LNCaP clone FGC (cell line): Measurements from ENCODE around the gene WDR5.

Experiments used
- DNase-seq: peaks from one replicate; pipeline ENCODE4 v3.0.0-alpha.2; 2011; ENCODE audit warnings: low read depth
- H3K4me3 ChIP-seq: 2 replicates; pipeline ENCODE4 v1.5.1; 2011; ENCODE audit warnings: mild to moderate bottlenecking, low read depth, low read length, control low read depth
- TF ChIP-seq, protein P1 (sequence below): IDR thresholded peaks from 2 replicates; pipeline ENCODE4 v1.5.1; 2012; ENCODE audit warnings: mild to moderate bottlenecking; ENCODE audit not compliant: control insufficient read depth, insufficient read depth; ENCODE audit errors: extremely low read depth

Gene WDR5

DNA sequence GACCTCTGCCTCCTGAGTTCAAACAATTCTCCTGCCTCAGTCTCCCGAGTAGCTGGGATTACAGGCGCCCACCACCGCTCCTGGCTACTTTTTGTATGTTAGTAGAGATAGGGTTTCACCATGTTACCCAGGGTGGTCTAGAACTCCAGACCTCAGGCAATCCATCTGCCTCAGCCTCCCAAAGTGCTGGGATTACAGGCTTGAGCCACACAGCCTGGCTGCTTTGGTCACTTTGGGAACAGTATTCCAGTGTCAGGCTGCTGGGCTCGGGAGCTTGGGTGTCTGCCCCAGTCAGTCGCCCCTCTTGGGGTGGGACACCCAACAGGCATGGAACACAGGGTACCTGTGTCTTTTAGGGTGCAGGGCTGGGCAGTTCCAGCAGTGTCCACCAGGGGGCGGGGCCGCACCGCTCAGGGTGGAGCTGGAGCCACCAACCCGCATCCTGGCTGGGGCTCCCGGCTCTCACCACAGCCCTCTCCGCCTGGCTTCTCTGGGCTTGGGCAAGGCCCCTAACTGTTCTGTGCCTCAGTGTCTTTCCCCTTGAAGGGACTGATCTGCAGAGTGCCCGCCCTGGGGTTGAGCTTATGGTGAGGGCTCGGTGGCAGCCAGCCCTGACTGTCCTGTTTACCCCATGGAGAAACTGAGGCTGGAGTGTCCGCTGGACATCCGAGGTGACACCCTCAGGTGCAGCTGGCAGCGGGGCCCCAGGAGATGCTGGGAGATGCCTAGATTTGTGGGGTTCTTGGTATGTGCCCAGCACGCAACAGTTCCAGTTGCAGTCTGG is 34.8 kb downstream of the WDR5 start:
- no peak overlapping the region for H3K4me3 ChIP-seq
- TF ChIP-seq, protein P1, sequence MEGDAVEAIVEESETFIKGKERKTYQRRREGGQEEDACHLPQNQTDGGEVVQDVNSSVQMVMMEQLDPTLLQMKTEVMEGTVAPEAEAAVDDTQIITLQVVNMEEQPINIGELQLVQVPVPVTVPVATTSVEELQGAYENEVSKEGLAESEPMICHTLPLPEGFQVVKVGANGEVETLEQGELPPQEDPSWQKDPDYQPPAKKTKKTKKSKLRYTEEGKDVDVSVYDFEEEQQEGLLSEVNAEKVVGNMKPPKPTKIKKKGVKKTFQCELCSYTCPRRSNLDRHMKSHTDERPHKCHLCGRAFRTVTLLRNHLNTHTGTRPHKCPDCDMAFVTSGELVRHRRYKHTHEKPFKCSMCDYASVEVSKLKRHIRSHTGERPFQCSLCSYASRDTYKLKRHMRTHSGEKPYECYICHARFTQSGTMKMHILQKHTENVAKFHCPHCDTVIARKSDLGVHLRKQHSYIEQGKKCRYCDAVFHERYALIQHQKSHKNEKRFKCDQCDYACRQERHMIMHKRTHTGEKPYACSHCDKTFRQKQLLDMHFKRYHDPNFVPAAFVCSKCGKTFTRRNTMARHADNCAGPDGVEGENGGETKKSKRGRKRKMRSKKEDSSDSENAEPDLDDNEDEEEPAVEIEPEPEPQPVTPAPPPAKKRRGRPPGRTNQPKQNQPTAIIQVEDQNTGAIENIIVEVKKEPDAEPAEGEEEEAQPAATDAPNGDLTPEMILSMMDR: no peak
- DNase-seq: no peak

DNA sequence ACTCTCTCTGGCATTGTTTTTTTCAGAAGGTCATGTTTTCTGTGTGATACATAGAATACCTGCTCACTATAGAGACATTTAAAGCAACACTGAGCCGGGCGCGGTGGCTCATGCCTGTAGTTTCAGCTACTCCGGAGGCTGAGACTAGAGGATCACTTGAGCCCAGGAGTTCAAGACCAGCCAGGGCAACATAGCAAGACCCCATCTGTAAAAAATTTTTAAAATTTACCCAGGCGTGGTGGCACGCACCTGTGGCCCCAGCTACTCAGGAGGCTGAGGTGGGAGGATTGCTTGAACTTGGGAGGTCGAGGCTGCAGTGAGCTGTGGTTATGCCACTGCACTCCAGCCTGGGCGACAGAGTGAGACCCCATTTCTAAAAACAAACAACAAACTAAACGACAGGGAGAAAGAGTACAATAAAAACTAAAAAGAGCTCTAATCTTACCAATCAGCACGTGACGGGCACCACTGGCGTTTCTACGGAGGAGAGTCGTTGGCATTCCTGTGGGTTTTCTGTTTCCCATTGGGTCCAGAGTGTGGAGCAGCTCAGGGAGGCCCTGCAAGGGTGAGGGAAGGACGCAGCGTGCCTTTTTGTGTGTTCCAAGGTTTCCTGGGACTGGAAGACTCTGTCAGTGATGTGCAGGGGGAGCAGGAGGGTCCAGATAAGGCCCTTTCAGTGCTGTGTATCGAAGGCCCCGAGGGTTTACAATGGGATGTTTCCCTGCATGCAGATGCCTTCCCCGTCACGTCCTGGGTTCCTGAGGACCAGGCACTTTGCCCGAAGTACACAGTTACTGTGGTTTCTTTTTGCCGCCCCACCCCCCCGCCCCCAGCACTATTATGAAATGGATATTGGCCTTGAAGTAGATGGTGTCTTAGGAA is 35.7 kb downstream of the WDR5 start:
- no peak for DNase-seq
- TF ChIP-seq, protein P1: no peak

DNA sequence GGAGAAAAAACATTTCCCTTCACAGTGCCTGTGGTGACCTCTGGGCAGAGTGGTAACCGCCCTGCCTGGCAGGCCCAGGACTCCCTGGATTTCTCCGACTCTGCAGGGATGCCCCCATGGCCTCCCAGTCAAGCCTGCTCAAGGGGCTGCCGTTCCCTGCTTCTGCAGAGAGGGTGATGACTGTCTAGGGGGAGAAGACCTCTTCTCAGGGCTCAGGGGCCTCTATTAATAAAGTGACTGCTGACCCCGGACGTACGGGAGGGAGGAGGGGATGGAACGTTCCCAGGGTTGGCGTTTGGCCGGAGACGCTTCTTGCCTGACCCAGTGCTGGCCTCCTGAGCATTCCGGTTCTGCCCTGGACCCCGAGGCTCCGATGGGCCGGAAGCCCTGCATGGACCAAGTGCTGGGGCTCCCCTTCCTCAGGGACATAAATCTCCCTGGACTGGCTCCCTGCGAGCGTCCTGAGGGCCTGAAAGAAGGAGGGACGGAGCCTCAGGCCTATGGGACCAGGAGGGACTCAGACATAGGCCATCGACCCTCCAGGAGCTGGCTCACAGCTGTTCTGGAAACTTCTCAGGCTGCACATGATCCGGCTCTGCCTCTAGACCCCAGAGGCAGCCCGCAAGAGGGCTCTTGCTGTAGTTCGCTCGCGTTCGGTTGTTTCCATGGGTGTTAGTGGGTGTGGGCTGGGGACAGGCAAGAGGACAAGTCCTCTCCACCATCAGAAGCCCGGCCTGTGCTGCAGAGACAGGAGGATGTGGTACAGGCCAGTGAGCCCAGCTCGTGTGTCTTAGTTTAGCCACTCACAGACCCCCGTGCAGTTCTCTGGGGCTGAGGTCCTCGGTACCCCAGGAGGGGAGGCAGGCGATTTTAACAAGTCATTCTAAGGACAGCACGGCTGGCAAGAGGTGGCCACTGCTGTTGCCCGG is 36.6 kb downstream of the WDR5 start:
- no peak for DNase-seq
- no peak overlapping the region for H3K4me3 ChIP-seq
- TF ChIP-seq, protein P1: no peak

More for the DNA sequence above, 35.7 kb downstream of the WDR5 start:
- H3K4me3 ChIP-seq: no peak overlapping the region

DNA sequence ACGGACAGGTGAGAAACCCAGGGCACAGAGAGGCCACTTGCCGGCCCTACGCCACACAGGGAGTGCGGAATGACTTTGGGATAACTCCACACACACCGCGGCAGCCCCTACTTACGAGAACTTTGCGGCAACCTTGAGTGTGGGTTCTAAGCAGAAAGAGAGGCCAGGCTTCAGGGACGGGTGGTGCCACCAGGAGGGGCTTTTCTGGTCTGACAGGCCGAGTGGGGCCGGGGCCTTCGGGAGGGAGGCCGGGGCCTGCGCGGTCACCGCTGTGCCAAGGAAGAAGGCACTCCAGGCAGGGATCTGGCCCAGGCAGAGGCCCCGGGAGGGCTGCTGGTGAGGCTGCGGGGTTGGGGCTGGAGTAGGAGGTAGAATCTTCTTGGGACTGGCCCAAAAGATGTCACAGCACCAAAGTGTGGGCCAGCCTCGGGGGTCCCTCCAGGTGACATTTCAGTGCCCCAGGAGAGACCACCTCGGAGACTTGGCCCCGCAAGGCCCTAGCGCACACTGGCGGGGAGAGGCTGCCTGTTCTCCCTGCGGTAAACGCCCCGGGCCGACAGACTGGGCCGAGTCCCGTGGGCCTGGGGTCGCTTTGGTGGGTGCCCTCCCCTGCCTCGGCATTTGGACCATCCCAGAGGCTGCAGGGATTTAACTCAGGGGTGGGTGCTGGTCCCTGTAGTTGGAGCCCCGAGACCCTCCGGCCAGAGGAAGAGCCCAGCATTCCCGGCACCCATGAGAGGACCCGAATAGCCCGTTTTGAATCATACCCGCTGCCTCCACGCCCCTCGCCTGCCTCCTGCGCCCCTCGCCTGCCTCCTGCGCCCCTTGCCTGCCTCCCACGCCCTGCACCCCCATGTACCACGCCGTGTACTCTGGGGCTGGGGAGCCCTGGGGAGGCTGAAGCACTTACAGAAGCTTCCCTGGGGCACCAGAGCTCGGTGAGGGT is 37.5 kb downstream of the WDR5 start:
- H3K4me3 ChIP-seq: no peak overlapping the region
- no peak for DNase-seq
- TF ChIP-seq, protein P1: no peak

DNA sequence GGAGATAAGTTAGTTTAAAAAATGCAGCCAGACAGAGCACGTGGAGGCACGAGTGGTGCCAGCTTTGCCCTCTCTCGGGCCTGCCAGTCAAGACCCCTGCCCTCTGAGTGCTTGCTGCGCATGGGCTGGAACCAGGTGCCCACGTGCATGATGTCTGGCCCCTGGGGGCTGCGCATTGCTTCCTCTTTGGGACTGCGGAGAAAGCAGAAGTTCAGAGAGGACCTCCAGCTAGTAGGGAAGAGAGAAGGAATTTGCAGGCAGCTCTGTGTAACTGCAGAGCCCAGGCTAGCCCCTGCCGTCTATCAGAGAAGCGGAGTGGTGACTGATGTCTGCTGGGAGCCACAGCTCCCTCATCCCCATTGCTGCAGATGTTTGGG is 38.2 kb downstream of the WDR5 start:
- no peak for DNase-seq
- H3K4me3 ChIP-seq: no peak overlapping the region
- TF ChIP-seq, protein P1: no peak
